K562 (cell line): ENCODE data around the gene CNPY4. TPM values are rescaled to one million over a fixed set of nuclear protein-coding genes. Genes with fewer than 3 reads are reported as not detected.
A peak's percentile ranks its signal among the peaks of the same experiment; 100 is the strongest.

Experiments used
- BRD9 ChIP-seq: fragments of 450-650 bp; IDR thresholded peaks from 2 replicates; pipeline ENCODE4 v1.6.1; 2018; ENCODE audit warnings: low read depth; ENCODE audit not compliant: partially characterized antibody
- BRF1 ChIP-seq: IDR thresholded peaks from 3 replicates; pipeline ENCODE4 v1.6.1; 2011; ENCODE audit warnings: borderline replicate concordance, mild to moderate bottlenecking; ENCODE audit not compliant: insufficient read length; ENCODE audit errors: extremely low read depth
- CBFA2T3 ChIP-seq: fragments of 450-650 bp; IDR thresholded peaks from 2 replicates; pipeline ENCODE4 v1.6.1; 2017
- CSDE1 ChIP-seq, 2 experiments: fragments of 450-650 bp; IDR thresholded peaks; 2 replicates each; pipeline ENCODE4 v1.6.1; 2016; ENCODE audit warnings: mild to moderate bottlenecking in 1 of 2
- DIDO1 ChIP-seq: fragments of 450-650 bp; IDR thresholded peaks from 2 replicates; pipeline ENCODE4 v1.6.1; 2016; ENCODE audit warnings: low read depth, missing biosample characterization, missing genetic modification characterization
- ELF2 ChIP-seq: fragments of 250-450 bp; sonication (Bioruptor Pico); IDR thresholded peaks from 2 replicates; pipeline ENCODE4 v1.5.0; 2021; ENCODE audit warnings: mild to moderate bottlenecking
- HLTF ChIP-seq: fragments of 450-650 bp; IDR thresholded peaks from 2 replicates; pipeline ENCODE4 v1.6.1; 2016
- L3MBTL2 ChIP-seq: fragments of 450-650 bp; IDR thresholded peaks from 2 replicates; pipeline ENCODE4 v1.6.1; 2016; ENCODE audit warnings: mild to moderate bottlenecking, moderate library complexity
- MAZ ChIP-seq, 2 experiments: fragments of 450-650 bp in 1 of 2; sonication (generic) in 1 of 2; formaldehyde crosslinking; IDR thresholded peaks in 1 of 2; conservative IDR thresholded peaks in 1 of 2; 2 replicates each; pipeline versions ENCODE4 v1.4.0 to v1.5.0; 2020; ENCODE audit warnings: mild to moderate bottlenecking in 1 of 2, missing genetic modification reagents in 1 of 2
- NCOA2 ChIP-seq, 2 experiments: fragments of 450-650 bp; IDR thresholded peaks; 2 replicates each; pipeline ENCODE4 v1.6.1; 2018; ENCODE audit warnings: mild to moderate bottlenecking in 2 of 2, moderate library complexity in 1 of 2; ENCODE audit not compliant: partially characterized antibody in 2 of 2
- NONO ChIP-seq, 2 experiments: fragments of 200-400 bp in 1 of 2; fragments of 450-650 bp in 1 of 2; formaldehyde crosslinking in 1 of 2; IDR thresholded peaks; 2 replicates each; pipeline ENCODE4 v1.6.1; 2017; ENCODE audit warnings: low read depth in 2 of 2, mild to moderate bottlenecking in 2 of 2, moderate library complexity in 2 of 2, low read length in 1 of 2
- NR4A1 ChIP-seq, 2 experiments: fragments of 250-450 bp in 1 of 2; fragments of 450-650 bp in 1 of 2; sonication (Bioruptor Pico) in 1 of 2; IDR thresholded peaks; 2 replicates each; pipeline versions ENCODE4 v1.4.0 to v1.6.1; 2016 to 2020; ENCODE audit warnings: mild to moderate bottlenecking in 2 of 2, missing compliant biosample characterization in 1 of 2, missing genetic modification characterization in 1 of 2, moderate library complexity in 1 of 2
- RBM14 ChIP-seq: fragments of 200-400 bp; formaldehyde crosslinking; IDR thresholded peaks from 2 replicates; pipeline ENCODE4 v1.6.1; 2018; ENCODE audit warnings: low read depth, mild to moderate bottlenecking, low read length, moderate library complexity, borderline replicate concordance; ENCODE audit not compliant: insufficient read depth
- SETDB1 ChIP-seq: IDR thresholded peaks from one replicate; pipeline ENCODE4 v1.6.1; 2012; ENCODE audit warnings: low read length, control low read depth, inconsistent platforms
- SIN3B ChIP-seq: fragments of 450-650 bp; IDR thresholded peaks from 2 replicates; pipeline ENCODE4 v1.6.1; 2017; ENCODE audit warnings: low read depth, mild to moderate bottlenecking, moderate library complexity
- SMARCC2 ChIP-seq: fragments of 450-650 bp; IDR thresholded peaks from 2 replicates; pipeline ENCODE4 v1.6.1; 2017; ENCODE audit warnings: antibody characterized with exemption, moderate library complexity, mild to moderate bottlenecking, low read depth
- TAL1 ChIP-seq: fragments of 450-650 bp; IDR thresholded peaks from 2 replicates; pipeline ENCODE4 v1.6.1; 2016; ENCODE audit warnings: mild to moderate bottlenecking
- TARDBP ChIP-seq: fragments of 450-650 bp; IDR thresholded peaks from 2 replicates; pipeline ENCODE4 v1.6.1; 2016
- ZNF444 ChIP-seq: fragments of 250-450 bp; sonication (Bioruptor Pico); IDR thresholded peaks from 2 replicates; pipeline ENCODE4 v1.4.0; 2020; ENCODE audit warnings: mild to moderate bottlenecking, moderate library complexity
- polyA plus RNA-seq, 8 experiments: library from polyadenylated mRNA; depleted of rRNA in 4 of 8; stranded (reverse) in 5 of 8; unstranded in 3 of 8; fragments of >200 nt; fragmentation: Nextera tagmentation in 2 of 8; fragmentation: Illumina TruSeq in 1 of 8; extraction: Ambion mirVana in 2 of 8; extraction: Trizol in 1 of 8; gene quantifications; 2 replicates each; pipeline versions ENCODE4 v1.2.1 to v1.2.3, GENCODE V29; 2011 to 2014; ENCODE audit warnings: inconsistent platforms in 1 of 8, missing spikeins in 1 of 8
- total RNA-seq, 7 experiments: library from RNA; depleted of rRNA in 6 of 7; stranded (reverse); fragments of >200 nt in 6 of 7; fragmentation: Illumina TruSeq in 2 of 7; extraction: Trizol in 2 of 7; gene quantifications; 2 replicates each; pipeline versions ENCODE4 v1.2.1 to v1.2.3, GENCODE V29; 2011 to 2021; ENCODE audit warnings: low replicate concordance in 1 of 7
- TF ChIP-seq, protein P1 (sequence below): sonication (generic); formaldehyde crosslinking; IDR thresholded peaks from 2 replicates; pipeline ENCODE4 v1.8.0; 2022; ENCODE audit warnings: mild to moderate bottlenecking, low read depth, missing genetic modification reagents
- TF ChIP-seq, protein P2 (sequence below): fragments of 200-800 bp; sonication (Bioruptor generic); IDR thresholded peaks from 2 replicates; pipeline ENCODE4 v1.6.1; 2016; ENCODE audit warnings: missing genetic modification characterization, missing compliant biosample characterization
- TF ChIP-seq, protein P3 (sequence below): fragments of 250-450 bp; sonication (Bioruptor Pico); IDR thresholded peaks from 2 replicates; pipeline ENCODE4 v1.5.0; 2020; ENCODE audit warnings: mild to moderate bottlenecking

CNPY4 gene
- total and polyA plus RNA-seq, 9 of the 15 experiments (the other 6 are each of a cell fraction or from before 2014, with no cell fraction given): 1.9 to 11.2 (median 7.0) TPM

DNA sequence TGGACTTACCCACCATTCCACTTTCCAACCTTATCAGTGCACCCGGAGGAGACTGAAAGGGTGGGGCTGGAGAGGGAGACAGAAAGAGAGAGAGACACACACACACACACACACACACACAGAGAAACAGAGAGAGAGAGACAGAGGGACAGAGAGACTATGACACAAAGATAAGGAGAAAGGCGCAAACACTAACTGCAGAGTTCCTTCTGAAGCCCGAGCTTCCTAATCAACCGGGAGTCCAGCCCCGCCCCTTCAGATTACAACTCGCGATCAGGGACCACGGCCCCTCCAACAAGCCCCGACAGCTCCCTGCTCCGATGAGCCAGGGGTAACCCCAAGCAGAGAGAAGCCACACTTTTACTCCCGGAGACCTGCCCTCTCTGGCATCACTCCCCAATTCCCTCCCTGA, 48.5 kb downstream of the CNPY4 start (continued):
- TF ChIP-seq CSDE1 (IDR thresholded peaks at IDR 0.05) (no peak), HLTF (peak; percentile 99), MAZ (CRISPR knock-in tag; conservative IDR thresholded peaks at IDR 0.05 in 1 of 2, IDR thresholded peaks at IDR 0.05 in 1 of 2) (peak; percentile 67 to 90; a peak in 3 of 4 replicates), TARDBP (no peak), CBFA2T3 (peak; percentile 75), BRF1 (no peak), ZNF444 (CRISPR knock-in tag) (no peak), TAL1 (peak; percentile 63), L3MBTL2 (no peak; the same call in 1 of the 2 replicates), NR4A1 (CRISPR knock-in tag; IDR thresholded peaks at IDR 0.05) (no peak), NR4A1 (tag; IDR thresholded peaks at IDR 0.05) (peak; percentile 53; the same call in 1 of the 2 replicates), SMARCC2 (peak; percentile 86; the same call in 1 of the 2 replicates), BRD9 (peak; percentile 95), NCOA2 (IDR thresholded peaks at IDR 0.05; ENCODE audit: partially characterized antibody in 2 of 2) (no peak), SETDB1 (no peak), SIN3B (no peak), NONO (IDR thresholded peaks at IDR 0.05; ENCODE audit: low read depth in 2 of 2, low read length in 1 of 2) (0 out of 4 replicates have a peak, but pooled peaks of 1 of the 2 experiments have one; percentile 27), ELF2 (CRISPR knock-in tag) (no peak), DIDO1 (tag) (0 out of 2 replicates have a peak, but pooled peaks have one; percentile 50), RBM14 (no peak)
- TF ChIP-seq, protein P1, sequence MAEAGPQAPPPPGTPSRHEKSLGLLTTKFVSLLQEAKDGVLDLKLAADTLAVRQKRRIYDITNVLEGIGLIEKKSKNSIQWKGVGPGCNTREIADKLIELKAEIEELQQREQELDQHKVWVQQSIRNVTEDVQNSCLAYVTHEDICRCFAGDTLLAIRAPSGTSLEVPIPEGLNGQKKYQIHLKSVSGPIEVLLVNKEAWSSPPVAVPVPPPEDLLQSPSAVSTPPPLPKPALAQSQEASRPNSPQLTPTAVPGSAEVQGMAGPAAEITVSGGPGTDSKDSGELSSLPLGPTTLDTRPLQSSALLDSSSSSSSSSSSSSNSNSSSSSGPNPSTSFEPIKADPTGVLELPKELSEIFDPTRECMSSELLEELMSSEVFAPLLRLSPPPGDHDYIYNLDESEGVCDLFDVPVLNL (CRISPR knock-in tag): no peak
- TF ChIP-seq, protein P2, sequence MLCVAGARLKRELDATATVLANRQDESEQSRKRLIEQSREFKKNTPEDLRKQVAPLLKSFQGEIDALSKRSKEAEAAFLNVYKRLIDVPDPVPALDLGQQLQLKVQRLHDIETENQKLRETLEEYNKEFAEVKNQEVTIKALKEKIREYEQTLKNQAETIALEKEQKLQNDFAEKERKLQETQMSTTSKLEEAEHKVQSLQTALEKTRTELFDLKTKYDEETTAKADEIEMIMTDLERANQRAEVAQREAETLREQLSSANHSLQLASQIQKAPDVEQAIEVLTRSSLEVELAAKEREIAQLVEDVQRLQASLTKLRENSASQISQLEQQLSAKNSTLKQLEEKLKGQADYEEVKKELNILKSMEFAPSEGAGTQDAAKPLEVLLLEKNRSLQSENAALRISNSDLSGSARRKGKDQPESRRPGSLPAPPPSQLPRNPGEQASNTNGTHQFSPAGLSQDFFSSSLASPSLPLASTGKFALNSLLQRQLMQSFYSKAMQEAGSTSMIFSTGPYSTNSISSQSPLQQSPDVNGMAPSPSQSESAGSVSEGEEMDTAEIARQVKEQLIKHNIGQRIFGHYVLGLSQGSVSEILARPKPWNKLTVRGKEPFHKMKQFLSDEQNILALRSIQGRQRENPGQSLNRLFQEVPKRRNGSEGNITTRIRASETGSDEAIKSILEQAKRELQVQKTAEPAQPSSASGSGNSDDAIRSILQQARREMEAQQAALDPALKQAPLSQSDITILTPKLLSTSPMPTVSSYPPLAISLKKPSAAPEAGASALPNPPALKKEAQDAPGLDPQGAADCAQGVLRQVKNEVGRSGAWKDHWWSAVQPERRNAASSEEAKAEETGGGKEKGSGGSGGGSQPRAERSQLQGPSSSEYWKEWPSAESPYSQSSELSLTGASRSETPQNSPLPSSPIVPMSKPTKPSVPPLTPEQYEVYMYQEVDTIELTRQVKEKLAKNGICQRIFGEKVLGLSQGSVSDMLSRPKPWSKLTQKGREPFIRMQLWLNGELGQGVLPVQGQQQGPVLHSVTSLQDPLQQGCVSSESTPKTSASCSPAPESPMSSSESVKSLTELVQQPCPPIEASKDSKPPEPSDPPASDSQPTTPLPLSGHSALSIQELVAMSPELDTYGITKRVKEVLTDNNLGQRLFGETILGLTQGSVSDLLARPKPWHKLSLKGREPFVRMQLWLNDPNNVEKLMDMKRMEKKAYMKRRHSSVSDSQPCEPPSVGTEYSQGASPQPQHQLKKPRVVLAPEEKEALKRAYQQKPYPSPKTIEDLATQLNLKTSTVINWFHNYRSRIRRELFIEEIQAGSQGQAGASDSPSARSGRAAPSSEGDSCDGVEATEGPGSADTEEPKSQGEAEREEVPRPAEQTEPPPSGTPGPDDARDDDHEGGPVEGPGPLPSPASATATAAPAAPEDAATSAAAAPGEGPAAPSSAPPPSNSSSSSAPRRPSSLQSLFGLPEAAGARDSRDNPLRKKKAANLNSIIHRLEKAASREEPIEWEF (CRISPR knock-in tag): no peak
- TF ChIP-seq, protein P3, sequence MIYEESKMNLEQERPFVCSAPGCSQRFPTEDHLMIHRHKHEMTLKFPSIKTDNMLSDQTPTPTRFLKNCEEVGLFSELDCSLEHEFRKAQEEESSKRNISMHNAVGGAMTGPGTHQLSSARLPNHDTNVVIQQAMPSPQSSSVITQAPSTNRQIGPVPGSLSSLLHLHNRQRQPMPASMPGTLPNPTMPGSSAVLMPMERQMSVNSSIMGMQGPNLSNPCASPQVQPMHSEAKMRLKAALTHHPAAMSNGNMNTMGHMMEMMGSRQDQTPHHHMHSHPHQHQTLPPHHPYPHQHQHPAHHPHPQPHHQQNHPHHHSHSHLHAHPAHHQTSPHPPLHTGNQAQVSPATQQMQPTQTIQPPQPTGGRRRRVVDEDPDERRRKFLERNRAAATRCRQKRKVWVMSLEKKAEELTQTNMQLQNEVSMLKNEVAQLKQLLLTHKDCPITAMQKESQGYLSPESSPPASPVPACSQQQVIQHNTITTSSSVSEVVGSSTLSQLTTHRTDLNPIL (CRISPR knock-in tag): no peak
